ENCODE results near the gene CCR2.

The CCR2 gene

DNA sequence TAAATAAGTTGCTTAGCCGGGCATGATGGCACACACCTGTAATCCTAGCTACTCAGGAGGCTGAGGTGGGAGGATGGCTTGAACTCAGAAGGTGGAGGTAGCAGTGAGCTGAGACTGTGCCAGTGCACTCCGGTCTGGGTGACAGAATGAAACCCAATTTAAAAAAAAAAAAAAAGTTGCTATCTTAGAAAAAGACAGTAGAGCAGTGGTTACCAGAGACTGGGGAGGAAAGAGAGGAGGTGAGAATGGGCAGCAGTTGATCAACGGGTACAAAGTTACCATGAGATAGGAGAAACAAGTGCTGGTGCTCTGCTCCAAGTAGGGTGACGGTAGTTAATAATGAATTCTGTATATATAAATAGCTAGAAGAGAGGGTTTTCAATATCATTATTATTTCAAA, 821 bp upstream of the CCR2 start:
- no peak overlapping the region for H3K4me3 ChIP-seq (ENCODE audit: insufficient read depth, low read depth, low read length, poor library complexity, severe bottlenecking)
- H3K27me3 ChIP-seq (replicated peaks; ENCODE audit: control insufficient read depth, insufficient read depth, low read length, poor library complexity, severe bottlenecking): no peaks in the 10 kb centered on the region
- peaks cover 44% of the 10 kb centered on the region for H3K4me1 ChIP-seq (ENCODE audit: control insufficient read depth, insufficient read depth, low read length, poor library complexity, severe bottlenecking)
- no peak overlapping the region for H3K27ac ChIP-seq (ENCODE audit: insufficient read depth, low read length, poor library complexity, severe bottlenecking)
- H3K36me3 ChIP-seq (ENCODE audit: control insufficient read depth, insufficient read depth, low read length): no peaks in the 10 kb centered on the region
- no peak for DNase-seq
- no peaks in the 10 kb centered on the region for H3K9me3 ChIP-seq (ENCODE audit: control insufficient read depth, low read length)

DNA sequence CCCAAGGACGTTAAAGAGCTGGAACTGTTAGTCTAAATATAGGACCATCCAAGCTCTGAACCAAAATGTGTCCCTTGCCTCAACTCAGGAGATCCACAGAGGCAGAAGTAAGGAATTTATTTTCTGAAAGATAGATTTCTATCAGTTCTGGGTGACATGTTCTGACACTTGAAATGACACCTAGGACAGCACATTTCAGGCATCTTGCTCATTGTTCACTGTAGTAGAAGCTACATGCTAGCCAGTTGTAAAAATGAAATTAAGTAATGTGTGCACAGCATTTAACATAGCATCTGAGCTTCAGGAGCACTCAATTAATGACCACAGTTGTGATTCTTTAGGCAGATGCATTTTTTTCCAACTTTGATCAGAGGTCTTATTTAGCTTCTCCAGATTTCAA, 567 bp downstream of the CCR2 start:
- Histone ChIP-seq H3K4me3 (ENCODE audit: insufficient read depth, low read depth, low read length, poor library complexity, severe bottlenecking) (peak overlapping the region; percentile 40), H3K27ac (ENCODE audit: insufficient read depth, low read length, poor library complexity, severe bottlenecking) (peak overlapping the region; percentile 54), H3K4me1 (ENCODE audit: control insufficient read depth, insufficient read depth, low read length, poor library complexity, severe bottlenecking) (peaks cover 31% of the 10 kb centered on the region), H3K9me3 (ENCODE audit: control insufficient read depth, low read length) (no peaks in the 10 kb centered on the region), H3K27me3 (replicated peaks; ENCODE audit: control insufficient read depth, insufficient read depth, low read length, poor library complexity, severe bottlenecking) (no peaks in the 10 kb centered on the region), H3K36me3 (ENCODE audit: control insufficient read depth, insufficient read depth, low read length) (no peaks in the 10 kb centered on the region)
- no peak for DNase-seq

DNA sequence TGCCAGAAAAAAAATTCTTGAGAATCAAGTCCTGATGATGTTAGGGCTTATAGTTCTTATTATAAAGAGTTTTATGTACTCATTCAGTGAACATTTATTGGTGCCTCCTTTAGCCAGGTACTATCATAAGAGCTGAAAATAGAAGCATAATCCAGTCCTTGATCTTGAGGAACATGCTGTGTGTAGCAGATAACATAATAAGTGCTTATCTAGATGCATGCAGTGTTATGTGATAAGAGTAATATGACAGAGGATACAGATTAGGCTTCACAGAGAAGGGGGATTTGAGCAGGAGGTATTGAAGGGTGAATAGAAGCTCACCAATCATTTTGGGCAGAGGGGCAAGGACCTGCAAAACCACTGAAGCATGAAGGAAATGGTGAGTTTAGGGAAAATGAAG, 1.1 kb downstream of the CCR2 start:
- H3K27ac ChIP-seq (ENCODE audit: insufficient read depth, low read length, poor library complexity, severe bottlenecking): peak overlapping the region; percentile 24
- H3K9me3 ChIP-seq (ENCODE audit: control insufficient read depth, low read length): no peaks in the 10 kb centered on the region
- no peaks in the 10 kb centered on the region for H3K36me3 ChIP-seq (ENCODE audit: control insufficient read depth, insufficient read depth, low read length)
- no peak for DNase-seq
- H3K27me3 ChIP-seq (replicated peaks; ENCODE audit: control insufficient read depth, insufficient read depth, low read length, poor library complexity, severe bottlenecking): no peaks in the 10 kb centered on the region
- peak overlapping the region; percentile 40 for H3K4me3 ChIP-seq (ENCODE audit: insufficient read depth, low read depth, low read length, poor library complexity, severe bottlenecking)
- H3K4me1 ChIP-seq (ENCODE audit: control insufficient read depth, insufficient read depth, low read length, poor library complexity, severe bottlenecking): peaks cover 26% of the 10 kb centered on the region

DNA sequence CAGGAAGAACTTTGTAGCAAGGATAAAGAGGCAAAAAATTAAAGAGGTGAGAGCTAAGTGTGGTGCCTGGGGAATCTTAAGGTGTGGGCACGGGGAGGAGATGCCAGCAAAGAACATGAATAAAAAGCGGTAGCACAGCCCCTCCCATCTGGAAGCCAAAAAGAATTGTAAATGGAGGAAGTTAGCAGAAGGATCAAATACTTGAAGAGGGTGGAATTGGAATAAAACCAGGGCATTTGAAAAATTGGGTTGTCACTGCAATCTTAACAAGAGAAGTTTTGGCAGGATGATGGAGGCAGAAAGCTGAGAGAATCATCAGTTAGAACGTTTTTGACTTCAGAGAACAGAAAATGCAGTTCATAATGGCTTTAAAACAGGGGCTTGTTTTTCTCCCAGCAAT, 2.4 kb downstream of the CCR2 start:
- Histone ChIP-seq H3K27me3 (replicated peaks; ENCODE audit: control insufficient read depth, insufficient read depth, low read length, poor library complexity, severe bottlenecking) (no peaks in the 10 kb centered on the region), H3K9me3 (ENCODE audit: control insufficient read depth, low read length) (no peaks in the 10 kb centered on the region), H3K4me3 (ENCODE audit: insufficient read depth, low read depth, low read length, poor library complexity, severe bottlenecking) (peak overlapping the region; percentile 40), H3K36me3 (ENCODE audit: control insufficient read depth, insufficient read depth, low read length) (no peaks in the 10 kb centered on the region), H3K27ac (ENCODE audit: insufficient read depth, low read length, poor library complexity, severe bottlenecking) (peak overlapping the region; percentile 17), H3K4me1 (ENCODE audit: control insufficient read depth, insufficient read depth, low read length, poor library complexity, severe bottlenecking) (peaks cover 21% of the 10 kb centered on the region)
- DNase-seq: no peak

DNA sequence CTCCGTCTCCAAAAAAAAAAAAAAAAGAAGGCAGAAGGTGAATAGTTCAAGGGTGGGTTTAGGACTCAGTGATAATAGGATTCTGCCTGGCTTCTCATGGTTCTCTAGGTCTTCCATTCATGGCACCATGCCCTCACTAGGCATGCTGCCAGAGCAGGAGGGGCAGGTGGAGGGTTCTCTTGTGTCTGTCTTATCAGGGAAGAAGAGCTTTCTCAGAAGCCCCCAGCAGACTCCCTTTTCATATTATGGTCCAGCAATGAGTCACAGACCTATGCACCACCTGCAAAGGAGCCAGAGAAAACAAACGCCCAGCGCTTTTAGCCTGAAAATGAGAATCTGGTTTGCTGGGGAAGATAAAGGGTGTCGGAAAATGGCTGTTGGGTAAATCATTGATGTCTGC, 3.0 kb downstream of the CCR2 start:
- Histone ChIP-seq H3K36me3 (ENCODE audit: control insufficient read depth, insufficient read depth, low read length) (no peaks in the 10 kb centered on the region), H3K9me3 (ENCODE audit: control insufficient read depth, low read length) (no peaks in the 10 kb centered on the region), H3K27me3 (replicated peaks; ENCODE audit: control insufficient read depth, insufficient read depth, low read length, poor library complexity, severe bottlenecking) (no peaks in the 10 kb centered on the region), H3K4me1 (ENCODE audit: control insufficient read depth, insufficient read depth, low read length, poor library complexity, severe bottlenecking) (peaks cover 18% of the 10 kb centered on the region), H3K4me3 (ENCODE audit: insufficient read depth, low read depth, low read length, poor library complexity, severe bottlenecking) (peak overlapping the region; percentile 9), H3K27ac (ENCODE audit: insufficient read depth, low read length, poor library complexity, severe bottlenecking) (no peak overlapping the region)
- DNase-seq: no peak

DNA sequence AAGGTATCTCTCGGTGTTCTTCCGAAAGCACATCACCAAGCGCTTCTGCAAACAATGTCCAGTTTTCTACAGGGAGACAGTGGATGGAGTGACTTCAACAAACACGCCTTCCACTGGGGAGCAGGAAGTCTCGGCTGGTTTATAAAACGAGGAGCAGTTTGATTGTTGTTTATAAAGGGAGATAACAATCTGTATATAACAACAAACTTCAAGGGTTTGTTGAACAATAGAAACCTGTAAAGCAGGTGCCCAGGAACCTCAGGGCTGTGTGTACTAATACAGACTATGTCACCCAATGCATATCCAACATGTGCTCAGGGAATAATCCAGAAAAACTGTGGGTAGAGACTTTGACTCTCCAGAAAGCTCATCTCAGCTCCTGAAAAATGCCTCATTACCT, 4.6 kb downstream of the CCR2 start:
- Histone ChIP-seq H3K4me1 (ENCODE audit: control insufficient read depth, insufficient read depth, low read length, poor library complexity, severe bottlenecking) (peaks cover 12% of the 10 kb centered on the region), H3K9me3 (ENCODE audit: control insufficient read depth, low read length) (no peaks in the 10 kb centered on the region), H3K4me3 (ENCODE audit: insufficient read depth, low read depth, low read length, poor library complexity, severe bottlenecking) (no peak overlapping the region), H3K27me3 (replicated peaks; ENCODE audit: control insufficient read depth, insufficient read depth, low read length, poor library complexity, severe bottlenecking) (no peaks in the 10 kb centered on the region), H3K36me3 (ENCODE audit: control insufficient read depth, insufficient read depth, low read length) (no peaks in the 10 kb centered on the region), H3K27ac (ENCODE audit: insufficient read depth, low read length, poor library complexity, severe bottlenecking) (no peak overlapping the region)
- no peak for DNase-seq

DNA sequence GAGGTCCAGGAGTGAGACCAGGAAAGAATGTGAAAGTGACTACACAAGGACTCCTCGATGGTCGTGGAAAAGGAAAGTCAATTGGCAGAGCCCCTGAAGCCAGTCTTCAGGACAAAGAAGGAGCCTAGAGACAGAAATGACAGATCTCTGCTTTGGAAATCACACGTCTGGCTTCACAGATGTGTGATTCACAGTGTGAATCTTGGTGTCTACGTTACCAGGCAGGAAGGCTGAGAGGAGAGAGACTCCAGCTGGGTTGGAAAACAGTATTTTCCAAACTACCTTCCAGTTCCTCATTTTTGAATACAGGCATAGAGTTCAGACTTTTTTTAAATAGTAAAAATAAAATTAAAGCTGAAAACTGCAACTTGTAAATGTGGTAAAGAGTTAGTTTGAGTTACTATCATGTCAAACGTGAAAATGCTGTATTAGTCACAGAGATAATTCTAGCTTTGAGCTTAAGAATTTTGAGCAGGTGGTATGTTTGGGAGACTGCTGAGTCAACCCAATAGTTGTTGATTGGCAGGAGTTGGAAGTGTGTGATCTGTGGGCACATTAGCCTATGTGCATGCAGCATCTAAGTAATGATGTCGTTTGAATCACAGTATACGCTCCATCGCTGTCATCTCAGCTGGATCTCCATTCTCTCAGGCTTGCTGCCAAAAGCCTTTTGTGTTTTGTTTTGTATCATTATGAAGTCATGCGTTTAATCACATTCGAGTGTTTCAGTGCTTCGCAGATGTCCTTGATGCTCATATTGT, 6.0 kb downstream of the CCR2 start:
- Histone ChIP-seq H3K4me3 (ENCODE audit: insufficient read depth, low read depth, low read length, poor library complexity, severe bottlenecking) (peak overlapping the region; percentile 16), H3K36me3 (ENCODE audit: control insufficient read depth, insufficient read depth, low read length) (no peaks in the 10 kb centered on the region), H3K4me1 (ENCODE audit: control insufficient read depth, insufficient read depth, low read length, poor library complexity, severe bottlenecking) (peaks cover 12% of the 10 kb centered on the region), H3K27me3 (replicated peaks; ENCODE audit: control insufficient read depth, insufficient read depth, low read length, poor library complexity, severe bottlenecking) (no peaks in the 10 kb centered on the region), H3K27ac (ENCODE audit: insufficient read depth, low read length, poor library complexity, severe bottlenecking) (peak overlapping the region; percentile 45), H3K9me3 (ENCODE audit: control insufficient read depth, low read length) (no peaks in the 10 kb centered on the region)
- DNase-seq: no peak

DNA sequence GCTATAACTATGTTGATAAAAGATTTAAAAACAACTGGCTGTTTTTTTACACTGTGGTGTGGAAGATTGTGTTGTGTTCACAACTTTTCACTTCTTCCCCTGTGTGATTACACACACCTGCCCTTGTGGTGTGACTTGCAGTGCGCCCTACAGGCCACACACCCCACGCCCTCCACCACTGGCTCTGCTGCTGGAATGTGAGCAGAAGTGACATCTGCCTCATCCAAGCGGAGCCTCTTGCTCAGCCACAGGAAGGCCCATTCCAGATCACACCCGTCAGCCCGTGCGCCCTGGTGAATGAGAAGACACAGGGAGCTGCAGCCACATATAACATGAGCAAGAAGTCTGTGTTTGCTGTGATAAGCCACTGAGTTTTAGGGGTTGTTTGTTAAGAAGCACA, 7.0 kb downstream of the CCR2 start:
- Histone ChIP-seq H3K27me3 (replicated peaks; ENCODE audit: control insufficient read depth, insufficient read depth, low read length, poor library complexity, severe bottlenecking) (no peaks in the 10 kb centered on the region), H3K36me3 (ENCODE audit: control insufficient read depth, insufficient read depth, low read length) (no peaks in the 10 kb centered on the region), H3K4me1 (ENCODE audit: control insufficient read depth, insufficient read depth, low read length, poor library complexity, severe bottlenecking) (peaks cover 12% of the 10 kb centered on the region), H3K9me3 (ENCODE audit: control insufficient read depth, low read length) (no peaks in the 10 kb centered on the region), H3K27ac (ENCODE audit: insufficient read depth, low read length, poor library complexity, severe bottlenecking) (peak overlapping the region; percentile 41), H3K4me3 (ENCODE audit: insufficient read depth, low read depth, low read length, poor library complexity, severe bottlenecking) (no peak overlapping the region)
- no peak for DNase-seq

DNA sequence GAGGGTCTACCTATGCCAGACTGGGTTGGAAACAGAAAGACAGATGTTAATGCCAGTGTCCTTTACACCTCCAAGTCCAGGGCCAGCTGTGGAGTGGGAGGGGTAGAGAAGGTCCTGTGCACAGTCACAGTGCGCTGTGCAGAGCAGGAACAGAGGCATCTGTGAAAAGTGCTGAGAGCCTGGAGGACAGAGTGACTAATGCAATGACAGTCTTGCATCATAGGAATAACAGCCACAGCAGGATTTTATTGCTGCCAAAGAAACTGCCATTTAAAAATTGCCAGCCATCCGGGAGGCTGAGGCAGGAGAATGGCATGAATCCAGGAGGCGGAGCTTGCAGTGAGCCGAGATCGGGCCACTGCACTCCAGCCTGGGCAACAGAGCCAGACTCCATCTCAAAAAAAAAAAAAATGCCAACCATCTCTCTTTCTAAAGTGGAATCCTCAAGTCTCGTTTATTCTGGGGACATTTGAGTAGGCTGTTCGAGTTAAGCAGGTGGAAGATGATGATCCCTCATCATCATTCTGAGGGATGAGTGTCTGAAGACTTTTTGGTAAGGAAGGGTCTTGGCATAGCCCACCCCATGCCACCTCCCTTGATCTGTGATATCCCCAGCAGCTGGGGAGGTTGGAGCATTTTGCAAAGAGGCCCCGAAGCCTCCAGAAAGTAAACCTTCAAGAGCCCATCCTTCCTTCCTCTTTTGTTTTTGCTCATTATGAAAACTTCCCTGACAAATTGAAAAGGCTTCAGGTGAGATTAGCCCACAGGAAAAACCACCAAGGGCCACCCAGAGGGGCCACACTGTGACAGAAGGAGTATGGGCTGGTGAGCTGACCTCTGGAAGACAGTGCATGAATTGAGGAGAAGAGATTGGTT, 7.7 kb downstream of the CCR2 start:
- Histone ChIP-seq H3K4me3 (ENCODE audit: insufficient read depth, low read depth, low read length, poor library complexity, severe bottlenecking) (no peak overlapping the region), H3K27me3 (replicated peaks; ENCODE audit: control insufficient read depth, insufficient read depth, low read length, poor library complexity, severe bottlenecking) (no peaks in the 10 kb centered on the region), H3K36me3 (ENCODE audit: control insufficient read depth, insufficient read depth, low read length) (no peaks in the 10 kb centered on the region), H3K27ac (ENCODE audit: insufficient read depth, low read length, poor library complexity, severe bottlenecking) (no peak overlapping the region), H3K4me1 (ENCODE audit: control insufficient read depth, insufficient read depth, low read length, poor library complexity, severe bottlenecking) (peaks cover 12% of the 10 kb centered on the region), H3K9me3 (ENCODE audit: control insufficient read depth, low read length) (no peaks in the 10 kb centered on the region)
- DNase-seq: no peak

DNA sequence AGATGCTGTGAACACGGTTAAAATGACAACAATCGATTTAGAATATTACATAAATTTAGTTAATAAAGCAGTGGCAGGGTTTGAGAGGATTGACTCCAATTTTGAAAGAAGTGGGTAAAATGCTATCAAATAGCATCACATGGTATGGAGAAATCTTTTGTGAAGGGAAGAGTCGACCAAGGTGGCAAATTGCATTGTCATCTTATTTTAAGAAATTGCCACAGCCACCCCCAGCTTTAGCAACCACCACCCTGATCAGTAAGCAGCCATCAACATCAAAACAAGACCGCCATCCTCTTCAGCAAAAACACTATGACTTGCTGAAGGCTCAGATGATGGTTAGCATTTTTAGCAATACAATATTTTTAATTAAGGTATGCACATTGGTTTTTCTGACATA, 11.1 kb downstream of the CCR2 start:
- Histone ChIP-seq H3K4me1 (ENCODE audit: control insufficient read depth, insufficient read depth, low read length, poor library complexity, severe bottlenecking) (peaks cover 25% of the 10 kb centered on the region), H3K4me3 (ENCODE audit: insufficient read depth, low read depth, low read length, poor library complexity, severe bottlenecking) (no peak overlapping the region), H3K36me3 (ENCODE audit: control insufficient read depth, insufficient read depth, low read length) (no peaks in the 10 kb centered on the region), H3K27ac (ENCODE audit: insufficient read depth, low read length, poor library complexity, severe bottlenecking) (no peak overlapping the region), H3K9me3 (ENCODE audit: control insufficient read depth, low read length) (no peaks in the 10 kb centered on the region), H3K27me3 (replicated peaks; ENCODE audit: control insufficient read depth, insufficient read depth, low read length, poor library complexity, severe bottlenecking) (no peaks in the 10 kb centered on the region)
- DNase-seq: no peak
